ENCODE data around the gene CCND3. TPM values are rescaled to one million over a fixed set of nuclear protein-coding genes. Genes with fewer than 3 reads are reported as not detected.
A peak's percentile ranks its signal among the peaks of the same experiment; 100 is the strongest.

CCND3 gene
- total and polyA plus RNA-seq, 2 of the 13 experiments (the other 11 are each of a cell fraction or from before 2014, with no cell fraction given): 4.3 to 7.2 TPM

DNA sequence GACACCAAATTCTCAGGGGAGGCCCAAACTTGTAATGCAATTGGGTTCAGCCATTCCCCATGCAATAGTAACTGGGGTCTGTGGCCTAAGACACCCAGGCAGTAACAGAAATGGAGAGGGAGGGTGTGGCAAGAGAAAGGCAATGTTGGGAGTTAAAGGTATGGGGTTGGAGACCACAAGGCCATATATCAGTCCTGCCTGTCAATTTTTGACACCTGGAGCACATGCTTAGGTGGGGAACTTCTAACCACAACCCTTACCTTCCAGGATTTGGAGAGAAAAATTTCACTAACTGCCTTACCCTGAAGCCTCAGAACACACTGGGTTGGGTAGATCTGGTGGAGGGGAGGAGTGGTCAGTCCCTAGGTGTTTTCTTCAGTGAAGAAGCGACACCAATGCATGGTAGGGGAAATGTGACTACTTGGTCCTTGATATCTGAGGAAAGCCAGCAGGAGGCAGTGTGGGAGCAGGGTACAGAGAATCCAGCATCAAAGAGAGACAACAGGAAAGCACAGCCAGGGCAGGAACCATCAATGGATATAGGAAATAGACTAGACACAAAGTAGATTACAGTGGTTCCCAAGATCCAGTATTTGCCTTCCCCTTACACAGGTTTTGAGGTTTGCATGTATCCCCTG is 39.6 kb downstream of the CCND3 start:
- no peak for DNase-seq (ENCODE audit: low spot score)
- no TSS peak for BruUV-seq (replicated peaks)
- intact Hi-C loops (cut with micrococcal nuclease; ENCODE audit: unreplicated experiment) (loop anchor here (1.0 kb wide), 1 partner anchor 142 kb away; no protein-coding TSS in a partner anchor), in situ Hi-C loops (cut with HindIII; ENCODE audit: extremely low pct_ligation_motif_present, low pct_unique_long_range_greater_than_20kb) (no loop called here)
- H3K4me1 ChIP-seq (ENCODE audit: insufficient read depth, low read length): no peaks in the 10 kb centered on the region
- H3K27ac ChIP-seq (ENCODE audit: extremely low read length, insufficient read depth, low read length): no peak overlapping the region
- no peak overlapping the region for H3K9ac ChIP-seq (ENCODE audit: insufficient read depth, low read depth, low read length)
- H4K20me1 ChIP-seq (ENCODE audit: insufficient read depth, low read length): no peaks in the 10 kb centered on the region
- no peak for FAIRE-seq
- no peak overlapping the region for H3K4me2 ChIP-seq (ENCODE audit: low read depth, low read length)
- H3K4me3 ChIP-seq (replicated peaks in 1 of 3; ENCODE audit: insufficient read depth in 1 of 3, low read depth in 2 of 3, low read length in 3 of 3): no peak overlapping the region
- no peaks in the 10 kb centered on the region for H3K79me2 ChIP-seq (ENCODE audit: insufficient read depth, low read length)
- H3K36me3 ChIP-seq (replicated peaks in 1 of 2; ENCODE audit: control insufficient read depth in 1 of 2, insufficient read depth in 2 of 2, low read length in 2 of 2): peaks cover 17 to 32% of the 10 kb centered on the region in 2 experiments
- ChIA-PET POLR2A (no interaction called here), CTCF (ENCODE audit: low intra/inter-chr PET ratio, low total read pairs) (interaction anchor here (1.2 kb wide), 1 partner anchor 142 kb away, joined by 4 read pairs; no protein-coding TSS in a partner anchor)
- no peak overlapping the region for H2AFZ ChIP-seq (ENCODE audit: low read length)
- 100% methylated on average over 1 of the region's 1 CpG for WGBS (ENCODE audit: low lambda C conversion rate)
- no peaks in the 10 kb centered on the region for H3K9me3 ChIP-seq (ENCODE audit: low read length)
- no peak for ATAC-seq
- no peaks in the 10 kb centered on the region for H3K27me3 ChIP-seq (ENCODE audit: control insufficient read depth in 1 of 2, insufficient read depth in 2 of 2, low read length in 2 of 2)
- TF ChIP-seq ATF1 (CRISPR knock-in tag; IDR thresholded peaks at IDR 0.05) (no peak), U2AF1 (optimal IDR thresholded peaks at IDR 0.05; ENCODE audit: low read depth, low read length) (no peak), STAG1 (CRISPR knock-in tag; IDR thresholded peaks at IDR 0.05) (peak; percentile 30; the same call in 1 of the 2 replicates), JARID2 (CRISPR knock-in tag; IDR thresholded peaks at IDR 0.05; ENCODE audit: insufficient replicate concordance) (no peak), ZNF12 (CRISPR knock-in tag; IDR thresholded peaks at IDR 0.05) (no peak), NR2F1 (CRISPR knock-in tag; IDR thresholded peaks at IDR 0.05) (no peak), ZNF644 (CRISPR knock-in tag; IDR thresholded peaks at IDR 0.05; ENCODE audit: low read depth) (0 out of 2 replicates have a peak, but pooled peaks have one; percentile 9), HNRNPH1 (optimal IDR thresholded peaks at IDR 0.05; ENCODE audit: low read depth, low read length) (no peak), ZNF460 (CRISPR knock-in tag; IDR thresholded peaks at IDR 0.05; ENCODE audit: borderline replicate concordance) (no peak), SCMH1 (CRISPR knock-in tag; IDR thresholded peaks at IDR 0.05; ENCODE audit: borderline replicate concordance) (no peak), ELF3 (CRISPR knock-in tag; IDR thresholded peaks at IDR 0.05) (no peak), IRF2 (CRISPR knock-in tag; IDR thresholded peaks at IDR 0.05) (no peak), MBNL3 (CRISPR knock-in tag; conservative IDR thresholded peaks at IDR 0.05) (no peak), JDP2 (CRISPR knock-in tag; IDR thresholded peaks at IDR 0.05; ENCODE audit: borderline replicate concordance) (no peak), ARNTL (CRISPR knock-in tag; IDR thresholded peaks at IDR 0.05) (no peak), EHMT2 (IDR thresholded peaks at IDR 0.05; ENCODE audit: borderline replicate concordance, low read depth, low read length) (peak; percentile 64; the same call in 1 of the 2 replicates), MAF1 (CRISPR knock-in tag; IDR thresholded peaks at IDR 0.05; ENCODE audit: borderline replicate concordance) (no peak), PAF1 (CRISPR knock-in tag; IDR thresholded peaks at IDR 0.05) (no peak), SAP130 (CRISPR knock-in tag; IDR thresholded peaks at IDR 0.05; ENCODE audit: low read depth) (no peak)
- TF ChIP-seq, protein P1, sequence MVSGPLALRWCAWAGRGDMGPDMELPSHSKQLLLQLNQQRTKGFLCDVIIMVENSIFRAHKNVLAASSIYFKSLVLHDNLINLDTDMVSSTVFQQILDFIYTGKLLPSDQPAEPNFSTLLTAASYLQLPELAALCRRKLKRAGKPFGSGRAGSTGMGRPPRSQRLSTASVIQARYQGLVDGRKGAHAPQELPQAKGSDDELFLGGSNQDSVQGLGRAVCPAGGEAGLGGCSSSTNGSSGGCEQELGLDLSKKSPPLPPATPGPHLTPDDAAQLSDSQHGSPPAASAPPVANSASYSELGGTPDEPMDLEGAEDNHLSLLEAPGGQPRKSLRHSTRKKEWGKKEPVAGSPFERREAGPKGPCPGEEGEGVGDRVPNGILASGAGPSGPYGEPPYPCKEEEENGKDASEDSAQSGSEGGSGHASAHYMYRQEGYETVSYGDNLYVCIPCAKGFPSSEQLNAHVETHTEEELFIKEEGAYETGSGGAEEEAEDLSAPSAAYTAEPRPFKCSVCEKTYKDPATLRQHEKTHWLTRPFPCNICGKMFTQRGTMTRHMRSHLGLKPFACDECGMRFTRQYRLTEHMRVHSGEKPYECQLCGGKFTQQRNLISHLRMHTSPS (CRISPR knock-in tag; IDR thresholded peaks at IDR 0.05; ENCODE audit: low read depth): no peak
- TF ChIP-seq, protein P2, sequence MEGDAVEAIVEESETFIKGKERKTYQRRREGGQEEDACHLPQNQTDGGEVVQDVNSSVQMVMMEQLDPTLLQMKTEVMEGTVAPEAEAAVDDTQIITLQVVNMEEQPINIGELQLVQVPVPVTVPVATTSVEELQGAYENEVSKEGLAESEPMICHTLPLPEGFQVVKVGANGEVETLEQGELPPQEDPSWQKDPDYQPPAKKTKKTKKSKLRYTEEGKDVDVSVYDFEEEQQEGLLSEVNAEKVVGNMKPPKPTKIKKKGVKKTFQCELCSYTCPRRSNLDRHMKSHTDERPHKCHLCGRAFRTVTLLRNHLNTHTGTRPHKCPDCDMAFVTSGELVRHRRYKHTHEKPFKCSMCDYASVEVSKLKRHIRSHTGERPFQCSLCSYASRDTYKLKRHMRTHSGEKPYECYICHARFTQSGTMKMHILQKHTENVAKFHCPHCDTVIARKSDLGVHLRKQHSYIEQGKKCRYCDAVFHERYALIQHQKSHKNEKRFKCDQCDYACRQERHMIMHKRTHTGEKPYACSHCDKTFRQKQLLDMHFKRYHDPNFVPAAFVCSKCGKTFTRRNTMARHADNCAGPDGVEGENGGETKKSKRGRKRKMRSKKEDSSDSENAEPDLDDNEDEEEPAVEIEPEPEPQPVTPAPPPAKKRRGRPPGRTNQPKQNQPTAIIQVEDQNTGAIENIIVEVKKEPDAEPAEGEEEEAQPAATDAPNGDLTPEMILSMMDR (CRISPR knock-in tag; IDR thresholded peaks at IDR 0.05): peak; percentile 54
